GM19035 (cell line): ENCODE data around the gene GDPGP1.

ENCODE experiments used
- ATAC-seq: cut with Tn5 transposase; IDR thresholded peaks from one replicate; pipeline ENCODE4 v1.9.1; 2021; ENCODE audit not compliant: unreplicated experiment

GDPGP1 gene

GRCh38 chr15:90203922-90204321 is 30.1 kb upstream of the GDPGP1 start:
- ATAC-seq = no peak

DNA sequence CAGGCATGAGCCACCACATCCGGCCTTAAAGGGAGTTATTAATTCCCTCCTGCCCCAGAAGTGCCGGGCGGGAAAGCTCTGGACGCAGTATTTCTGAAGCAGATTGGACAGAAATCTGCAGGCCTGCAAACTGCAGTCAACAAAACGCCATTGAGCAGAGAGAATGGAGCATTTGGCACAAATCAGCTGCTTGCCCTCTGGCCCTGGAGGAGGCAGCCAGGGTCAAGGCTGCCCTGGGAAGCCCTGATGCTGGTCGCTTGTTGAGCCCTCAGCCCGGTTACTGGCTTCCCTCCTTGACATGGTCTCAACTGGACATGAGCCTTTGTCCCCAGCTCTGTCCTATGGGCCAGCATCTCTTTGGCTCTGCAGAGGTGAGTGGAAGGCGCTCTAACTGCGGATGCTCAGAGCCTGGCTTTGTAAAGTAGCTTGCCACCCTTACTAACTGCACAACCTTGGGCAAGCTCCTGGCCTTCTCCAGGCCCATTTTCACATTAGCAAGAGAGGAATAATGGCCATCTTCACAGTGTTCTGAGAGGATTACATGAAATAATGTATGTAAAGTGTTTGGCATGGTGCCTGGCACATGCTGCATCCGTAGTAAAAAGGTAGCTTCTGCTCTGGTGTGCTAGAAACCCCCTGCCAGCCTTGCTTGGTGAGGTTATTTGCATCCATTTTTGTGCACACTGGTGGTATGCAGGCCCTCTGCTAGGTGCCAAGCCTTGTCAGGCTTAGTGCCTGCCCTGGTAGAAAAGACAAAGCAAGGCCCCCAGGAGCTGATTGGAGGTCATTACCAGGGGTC is 28.8 kb upstream of the GDPGP1 start:
- ATAC-seq = no peak

GRCh38 chr15:90205886-90206285 is 28.1 kb upstream of the GDPGP1 start:
- ATAC-seq = no peak

GRCh38 chr15:90207252-90207651 is 26.8 kb upstream of the GDPGP1 start:
- ATAC-seq = no peak

- no peak for ATAC-seq
Measured at GRCh38 chr15:90208356-90208755, 25.7 kb upstream of the GDPGP1 start.

DNA sequence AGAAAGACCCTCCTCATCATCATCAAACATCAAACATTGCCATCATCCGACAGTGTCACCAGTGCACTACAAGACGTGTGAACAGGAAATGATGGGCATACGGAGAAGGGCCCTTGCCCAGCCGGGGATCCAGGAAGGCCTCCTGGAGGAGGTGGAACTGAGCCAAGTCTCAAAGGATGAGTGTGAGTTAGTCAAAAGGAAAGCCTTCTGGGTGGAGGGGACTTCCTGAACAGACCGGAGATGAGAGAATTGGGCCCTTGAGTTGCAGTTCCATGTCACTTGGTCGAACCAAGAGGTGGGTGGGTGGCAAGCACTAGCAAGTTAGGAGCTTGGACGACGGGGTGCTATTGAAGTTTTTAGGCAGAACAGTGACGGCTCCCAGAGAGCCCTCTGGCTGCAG is 24.4 kb upstream of the GDPGP1 start:
- ATAC-seq = peak; percentile 40

DNA sequence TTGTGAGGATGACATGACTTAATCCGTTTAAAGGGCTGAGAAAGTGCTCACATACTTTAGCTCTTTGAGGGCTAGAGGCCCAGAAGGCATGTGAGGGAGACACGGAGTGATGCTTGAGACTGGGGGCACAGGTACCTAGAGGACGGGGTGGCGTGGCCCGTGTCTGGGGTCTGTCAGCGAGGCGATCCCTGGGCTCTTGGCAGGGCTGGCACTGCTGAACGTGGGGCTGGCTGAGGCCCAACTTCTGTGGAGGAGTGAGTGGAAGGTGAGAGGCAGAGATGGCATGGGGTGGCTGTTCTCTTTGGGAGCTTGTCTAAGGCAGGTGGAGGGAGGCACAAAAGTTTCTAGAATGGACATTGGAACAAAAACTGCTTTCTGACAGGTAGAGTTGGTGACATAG is 23.4 kb upstream of the GDPGP1 start:
- ATAC-seq = no peak

DNA sequence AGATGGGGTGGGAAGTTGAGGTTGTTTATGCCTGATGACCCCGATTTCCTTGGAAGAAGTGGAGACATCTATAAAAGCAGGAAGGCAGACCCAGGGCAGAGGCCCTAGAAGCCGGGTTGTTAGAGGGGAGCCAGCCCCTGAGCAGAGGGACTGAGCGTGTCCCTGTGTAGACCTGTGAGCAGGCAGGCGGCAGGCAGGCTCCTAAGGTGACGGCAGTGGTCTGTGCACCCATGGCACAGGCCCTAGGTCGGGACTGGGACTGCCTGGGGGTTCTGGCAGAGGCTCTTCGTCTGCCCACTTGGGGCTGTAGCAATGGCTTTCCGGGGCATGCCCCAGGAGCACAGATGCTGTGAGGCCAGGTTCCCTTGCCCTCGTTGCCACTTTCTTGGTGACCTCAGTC is 23.0 kb upstream of the GDPGP1 start:
- no peak for ATAC-seq

DNA sequence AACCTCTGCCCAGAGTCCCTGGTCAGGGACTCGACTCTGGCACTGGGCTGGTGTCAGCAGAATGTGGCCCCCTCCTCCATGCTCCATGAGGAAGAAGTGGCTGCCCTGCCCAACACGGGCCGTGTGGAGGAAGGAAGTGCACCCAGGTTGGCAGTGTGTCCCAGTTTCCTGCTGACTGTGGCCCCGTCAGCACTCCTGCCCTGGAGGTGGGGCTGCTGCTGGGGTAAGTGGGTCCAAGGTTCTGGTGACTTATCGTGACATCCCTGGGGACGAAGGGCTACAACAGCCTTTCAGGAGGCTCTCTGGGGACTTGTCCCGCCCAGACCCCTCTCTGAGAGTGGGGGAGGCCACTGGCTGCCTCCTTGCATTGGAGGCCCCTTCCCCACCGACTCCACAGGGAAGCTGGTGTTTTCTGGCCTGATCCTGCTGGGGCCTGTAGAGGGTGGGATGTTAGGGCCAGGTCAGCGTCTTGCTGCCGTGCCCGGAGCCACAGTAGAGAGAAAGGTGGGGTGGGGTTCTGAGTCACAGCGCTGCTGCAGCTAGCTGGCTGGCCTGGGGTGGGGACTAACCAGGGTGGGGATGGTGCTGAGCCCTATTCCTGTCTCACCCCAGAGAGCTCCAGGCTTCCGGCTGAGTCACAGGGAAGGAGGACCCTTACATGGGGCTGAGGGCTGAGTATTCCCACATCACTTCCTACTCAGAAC is 22.4 kb upstream of the GDPGP1 start:
- no peak for ATAC-seq

- ATAC-seq = no peak
Measured at GRCh38 chr15:90212221-90213098, 21.5 kb upstream of the GDPGP1 start.

DNA sequence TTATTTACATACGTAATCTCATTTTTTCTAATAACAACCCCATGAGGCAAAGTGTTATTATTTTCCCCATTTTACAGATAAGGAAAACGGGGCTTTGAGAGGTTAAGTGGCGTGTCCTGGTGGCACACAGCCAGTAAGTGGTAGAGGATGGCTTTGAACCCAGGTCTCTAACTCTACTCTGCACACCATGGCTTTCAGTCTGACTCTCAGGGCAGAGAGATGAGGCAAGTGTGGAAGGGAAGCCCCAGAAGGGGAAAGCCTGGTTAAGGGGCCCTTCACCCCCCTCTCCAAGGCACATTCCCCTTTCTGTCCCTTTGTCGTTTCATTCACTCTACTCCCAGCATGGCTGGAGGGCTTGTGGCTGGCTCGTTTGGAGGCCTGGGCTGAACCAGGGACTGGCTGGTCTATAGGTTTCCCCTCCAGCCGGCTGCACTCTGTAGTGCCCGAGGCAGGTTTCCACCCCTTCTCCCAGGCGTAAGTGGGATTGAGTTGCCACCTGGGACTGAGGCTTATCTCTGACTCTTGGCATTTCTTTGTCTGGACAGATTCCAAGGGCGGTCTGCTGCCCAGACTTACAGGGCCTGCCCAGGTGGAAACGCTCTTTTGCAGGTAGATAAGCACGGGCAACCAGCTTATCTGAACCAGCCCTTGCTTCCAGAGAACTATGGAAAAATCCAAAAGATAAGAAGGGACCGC is 20.7 kb upstream of the GDPGP1 start:
- ATAC-seq = no peak

DNA sequence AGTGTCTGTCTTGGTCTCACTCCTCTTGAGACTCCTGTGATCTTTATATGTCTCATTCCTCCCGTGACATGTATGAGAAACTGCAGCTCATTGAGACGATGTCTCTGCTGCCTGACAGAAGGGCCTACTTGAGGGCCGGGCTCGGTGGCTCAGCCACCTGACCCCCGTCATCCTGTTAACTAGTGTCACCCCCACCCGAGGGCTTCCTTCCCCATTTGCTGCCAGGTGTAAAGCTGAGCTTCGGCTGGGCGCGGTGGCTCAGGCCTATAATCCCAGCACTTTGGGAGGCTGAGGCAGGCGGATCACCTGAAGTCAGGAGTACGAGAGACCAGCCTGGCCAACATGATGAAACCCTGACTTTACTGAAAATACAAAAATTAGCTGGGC is 20.2 kb upstream of the GDPGP1 start:
- ATAC-seq = no peak

DNA sequence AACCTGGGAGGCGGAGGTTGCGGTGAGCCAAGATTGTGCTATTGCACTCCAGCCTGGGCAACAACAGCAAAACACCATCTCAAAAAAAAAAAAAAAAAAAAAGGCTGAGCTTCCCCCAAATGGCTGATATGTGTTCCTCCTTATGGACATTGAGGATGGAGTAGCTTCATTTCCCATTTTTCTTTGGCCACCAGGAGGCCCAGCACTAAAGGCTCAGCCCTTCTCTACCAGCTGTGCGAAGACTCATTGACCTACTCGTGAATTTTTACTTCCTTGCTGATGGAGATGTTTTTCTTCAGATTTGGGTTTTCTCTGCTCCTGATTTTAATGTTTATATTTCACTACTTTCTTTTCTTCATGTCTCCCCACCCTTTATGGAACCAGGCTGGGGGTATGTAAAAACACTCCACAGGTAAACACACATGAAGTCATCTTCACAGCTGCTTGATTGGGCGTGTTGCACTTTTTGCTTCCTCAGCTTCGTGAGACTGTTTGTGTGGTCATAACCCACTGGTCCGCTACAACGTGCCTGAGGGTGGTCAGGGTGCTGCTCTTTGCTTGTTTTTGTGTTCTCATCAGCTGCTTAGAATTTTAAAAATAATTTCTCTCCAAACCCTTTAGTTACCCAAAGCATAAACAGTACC is 19.3 kb upstream of the GDPGP1 start:
- ATAC-seq = no peak

DNA sequence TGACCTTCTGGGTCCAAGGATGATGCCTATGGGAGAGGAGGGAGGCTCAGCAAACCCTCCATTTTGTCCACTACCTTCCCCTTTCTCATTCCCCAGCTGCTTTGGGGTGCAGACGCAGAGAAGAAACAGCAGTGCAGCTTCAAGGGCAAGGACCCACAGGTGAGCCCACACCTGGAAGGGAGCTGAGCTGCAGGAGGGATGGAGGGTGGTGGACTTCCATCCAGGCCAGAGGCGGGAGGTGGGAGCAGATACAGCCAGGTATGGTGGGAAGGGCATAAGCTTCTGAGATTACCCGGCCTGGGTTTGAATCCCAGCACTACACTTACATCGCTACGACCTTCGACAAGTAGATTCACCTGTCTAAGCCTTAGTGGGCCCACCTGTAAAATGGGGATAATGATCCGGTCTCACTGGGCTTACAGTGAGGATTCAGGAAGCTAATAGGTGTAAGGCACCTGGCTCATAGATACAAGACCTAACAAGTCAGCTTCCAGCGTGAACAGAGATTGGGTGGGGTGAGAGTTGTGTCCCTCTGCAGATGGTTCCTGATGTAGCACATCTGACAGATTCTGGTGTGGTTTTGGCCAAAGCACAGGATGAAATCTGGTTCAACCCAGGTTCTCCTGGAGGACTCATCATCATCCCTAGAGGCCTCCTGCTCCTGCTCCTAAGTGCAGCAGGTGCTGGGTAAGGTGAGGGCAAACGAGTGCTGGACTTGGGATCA is 16.2 kb upstream of the GDPGP1 start:
- ATAC-seq = no peak

DNA sequence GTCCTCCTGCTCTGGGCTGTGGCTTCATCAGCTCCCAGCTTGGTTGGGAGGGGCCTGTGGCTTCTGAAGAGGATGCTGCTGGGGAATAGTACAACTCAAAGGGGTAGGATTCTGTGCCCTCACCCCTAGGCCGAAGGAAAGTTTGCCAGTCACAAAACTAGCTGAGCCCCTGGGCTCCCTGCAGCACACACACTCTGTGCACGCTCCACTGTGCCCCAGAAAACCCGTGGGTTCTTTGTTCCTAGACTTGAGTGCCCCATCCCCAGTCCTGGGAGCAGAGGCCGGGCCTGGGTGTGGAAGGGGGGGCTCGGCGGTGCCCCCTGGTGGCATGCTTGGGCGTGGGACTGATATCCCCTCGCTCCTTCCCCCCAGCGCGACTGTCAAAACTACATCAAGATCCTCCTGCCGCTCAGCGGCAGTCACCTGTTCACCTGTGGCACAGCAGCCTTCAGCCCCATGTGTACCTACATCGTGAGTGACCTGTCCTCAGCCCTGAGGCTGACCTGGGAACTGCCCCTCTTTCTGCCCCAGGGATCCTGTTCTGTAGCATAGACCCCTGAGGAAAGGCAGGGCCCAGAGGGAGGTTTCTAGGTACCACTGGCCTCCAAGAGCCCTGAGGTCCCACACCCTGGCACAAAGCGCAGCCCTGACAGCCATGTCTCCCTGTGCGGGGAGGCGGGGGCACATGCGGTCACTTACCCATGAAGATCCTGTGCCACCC is 14.4 kb upstream of the GDPGP1 start:
- ATAC-seq = no peak

DNA sequence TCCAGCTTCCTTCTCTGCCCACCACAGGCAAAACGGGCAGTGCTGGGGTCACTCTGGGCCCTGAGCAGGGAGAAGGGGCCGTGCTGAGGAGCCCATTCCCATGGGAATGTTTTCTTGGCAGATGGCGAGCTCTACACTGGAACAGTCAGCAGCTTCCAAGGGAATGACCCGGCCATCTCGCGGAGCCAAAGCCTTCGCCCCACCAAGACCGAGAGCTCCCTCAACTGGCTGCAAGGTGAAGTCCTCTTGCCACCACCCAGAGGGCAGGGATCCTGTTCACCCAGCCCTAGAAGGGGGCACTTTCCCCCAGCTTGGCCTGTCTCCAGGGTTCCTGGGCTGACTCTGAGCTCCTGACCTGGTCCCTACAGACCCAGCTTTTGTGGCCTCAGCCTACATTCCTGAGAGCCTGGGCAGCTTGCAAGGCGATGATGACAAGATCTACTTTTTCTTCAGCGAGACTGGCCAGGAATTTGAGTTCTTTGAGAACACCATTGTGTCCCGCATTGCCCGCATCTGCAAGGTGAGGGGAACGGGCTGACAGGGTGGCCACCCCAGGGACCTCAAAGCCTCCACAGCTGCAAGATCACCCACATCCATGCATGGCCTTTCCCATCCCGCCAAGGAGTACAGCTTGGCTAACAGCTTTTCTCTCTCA is 12.6 kb upstream of the GDPGP1 start:
- no peak for ATAC-seq

DNA sequence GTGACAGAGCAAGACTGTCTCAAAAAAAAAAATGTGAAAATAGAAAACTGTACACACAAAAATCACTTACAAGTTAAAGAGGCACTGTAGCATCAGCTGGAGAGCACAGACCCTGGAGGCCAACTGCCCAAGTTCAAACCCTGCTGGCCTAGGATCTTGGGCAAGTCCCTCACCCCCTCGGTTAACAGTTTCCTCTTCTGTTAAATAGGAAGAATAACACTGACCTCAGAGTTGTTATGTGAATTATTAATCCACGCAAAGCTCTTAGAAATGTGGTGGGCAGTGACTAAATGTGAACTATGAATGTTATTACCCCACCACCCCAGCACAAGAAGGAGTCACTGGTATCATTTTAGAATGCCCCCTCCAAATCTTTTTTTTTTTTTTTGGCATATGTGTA is 11.5 kb upstream of the GDPGP1 start:
- ATAC-seq = no peak

- no peak for ATAC-seq
Measured at GRCh38 chr15:90223441-90224165, 10.4 kb upstream of the GDPGP1 start.
